ENCODE results near the gene C4orf50.
"Not testable (repeated sequence)": the region's sequence is repeated elsewhere in the genome, so short reads cannot be mapped to it uniquely, and the experiment has no call there.

Gene C4orf50

DNA sequence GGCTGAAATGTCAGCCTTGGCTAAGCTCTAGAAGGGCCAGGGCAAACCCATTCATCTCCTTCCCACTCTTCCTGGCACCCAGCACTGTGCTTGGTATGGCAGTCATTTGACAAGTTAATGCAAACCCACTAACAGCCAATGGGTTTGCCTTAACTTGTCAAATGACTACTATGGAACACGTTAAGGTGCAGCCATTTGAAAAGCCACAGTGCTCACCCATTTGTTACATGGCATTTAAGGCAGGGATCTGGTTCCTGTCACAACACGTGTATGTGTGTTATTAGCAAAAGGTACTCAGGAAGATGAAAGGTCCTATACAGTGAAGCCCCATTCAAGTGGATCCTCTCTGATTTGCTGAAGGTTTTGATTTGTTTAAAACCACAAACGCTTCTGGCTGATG is 132.5 kb downstream of the C4orf50 start:
- DNase-seq = no peak

DNA sequence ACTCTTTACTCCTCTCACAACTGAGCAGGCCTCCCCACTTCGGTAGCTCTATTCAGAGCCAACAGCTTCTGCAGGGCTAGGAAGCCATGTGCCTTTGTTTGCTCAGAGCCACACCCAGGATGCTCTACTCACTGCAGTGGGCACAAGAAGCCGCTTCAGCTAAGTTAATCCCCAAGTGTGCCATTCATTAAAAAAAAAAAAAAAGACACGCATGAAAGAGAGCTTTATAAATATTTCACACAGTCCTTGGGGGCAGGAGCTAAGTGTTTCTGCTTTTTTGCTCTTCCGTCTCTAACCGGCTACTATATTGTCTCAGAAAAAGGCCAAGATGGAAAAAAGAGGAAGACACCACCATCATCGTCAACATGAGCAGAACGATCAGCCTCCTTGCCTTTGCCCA is 133.4 kb downstream of the C4orf50 start:
- DNase-seq = no peak

DNA sequence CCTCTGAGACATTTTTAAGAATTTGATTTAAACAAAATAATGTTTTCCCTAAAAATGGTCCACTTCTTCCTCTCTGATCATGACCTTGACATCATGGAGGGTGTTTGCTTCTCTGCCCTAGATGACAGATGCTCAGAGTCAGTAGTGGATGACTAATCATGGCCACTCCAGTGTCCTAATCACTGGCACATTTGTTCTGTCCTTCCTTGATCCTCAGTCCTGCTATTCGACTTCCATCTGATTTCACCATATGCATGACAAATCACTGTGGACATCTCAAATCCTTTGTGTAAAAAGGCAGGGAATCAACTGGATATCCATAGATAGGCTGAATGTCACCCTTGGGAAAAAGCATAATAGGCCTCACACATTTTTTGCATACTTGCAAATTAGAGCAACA is 134.3 kb downstream of the C4orf50 start:
- no peak for DNase-seq

DNA sequence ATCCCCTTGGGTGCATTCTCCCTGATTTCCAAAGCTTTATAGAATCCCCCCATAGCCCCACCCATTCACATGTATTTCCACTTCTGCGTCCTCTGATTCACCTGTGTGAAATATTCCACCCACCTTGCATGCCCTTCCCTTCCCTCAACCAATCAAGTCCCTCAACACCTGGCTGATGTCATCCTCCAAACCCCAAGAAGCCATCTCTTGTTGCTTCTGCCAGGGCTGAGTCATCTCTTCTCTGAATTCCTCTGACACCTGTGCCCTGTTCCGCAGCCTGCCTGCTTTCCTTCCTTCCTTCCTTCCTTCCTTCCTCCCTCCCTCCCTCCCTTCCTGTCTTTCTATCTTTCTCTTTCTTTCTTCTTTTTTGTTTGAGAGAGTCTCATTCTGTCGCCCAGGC is 135.3 kb downstream of the C4orf50 start:
- DNase-seq = no peak

DNA sequence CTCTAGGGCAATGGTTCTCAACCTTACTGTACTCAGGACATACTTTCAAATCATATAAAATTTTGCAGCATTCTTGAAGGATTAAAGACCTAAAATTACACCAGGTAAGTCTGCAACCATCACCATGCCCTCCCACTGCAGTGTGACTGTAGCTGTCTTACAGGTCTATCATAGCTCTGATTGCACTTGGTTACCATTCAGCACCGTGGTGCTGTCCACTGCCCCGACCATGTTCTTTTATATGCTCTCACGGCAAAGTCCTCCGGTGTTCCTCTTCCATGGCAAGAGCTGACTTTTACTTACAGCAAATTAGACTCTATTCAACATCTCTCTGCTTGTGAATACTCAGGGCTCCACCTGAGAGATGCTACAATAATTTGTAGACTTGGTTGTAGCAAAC is 136.9 kb downstream of the C4orf50 start:
- DNase-seq = no peak

DNA sequence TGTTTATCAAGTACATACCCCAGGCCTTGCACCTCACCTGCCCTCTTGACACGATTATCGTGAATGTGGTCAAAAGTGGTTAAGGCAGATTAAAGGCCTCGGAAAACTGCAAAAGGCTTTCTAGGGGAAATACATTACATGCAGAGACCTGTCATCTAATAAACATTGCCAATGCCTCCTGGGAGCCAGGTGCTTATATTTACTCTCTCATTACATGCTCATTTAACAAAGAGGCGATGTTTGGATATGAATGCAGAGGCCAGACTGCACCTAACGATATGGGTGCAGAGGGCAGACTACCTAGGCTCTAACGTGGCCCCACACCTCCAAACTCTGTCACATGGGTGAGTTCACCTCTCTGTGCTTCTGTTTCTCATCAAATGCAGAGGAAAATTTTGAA is 139.9 kb downstream of the C4orf50 start:
- no peak for DNase-seq

DNA sequence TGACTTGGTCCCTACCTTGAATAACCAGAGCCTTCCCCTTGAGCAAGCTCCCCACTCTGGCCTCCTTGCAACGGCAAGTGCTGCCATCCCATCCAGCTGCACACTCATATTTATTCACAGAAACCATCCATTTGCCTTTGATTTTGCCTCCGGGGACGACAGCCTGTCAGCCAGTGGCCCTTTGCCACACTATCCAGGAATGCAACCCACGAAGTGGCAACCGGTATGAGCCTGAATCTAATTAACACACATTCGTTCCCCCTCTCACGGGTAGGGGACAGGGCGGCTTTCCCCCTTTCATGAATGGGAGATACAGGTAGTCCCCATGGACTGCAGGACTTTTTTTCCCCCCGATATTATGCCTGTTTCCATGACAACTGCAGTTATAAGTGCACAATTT is 140.8 kb downstream of the C4orf50 start:
- DNase-seq = no peak

DNA sequence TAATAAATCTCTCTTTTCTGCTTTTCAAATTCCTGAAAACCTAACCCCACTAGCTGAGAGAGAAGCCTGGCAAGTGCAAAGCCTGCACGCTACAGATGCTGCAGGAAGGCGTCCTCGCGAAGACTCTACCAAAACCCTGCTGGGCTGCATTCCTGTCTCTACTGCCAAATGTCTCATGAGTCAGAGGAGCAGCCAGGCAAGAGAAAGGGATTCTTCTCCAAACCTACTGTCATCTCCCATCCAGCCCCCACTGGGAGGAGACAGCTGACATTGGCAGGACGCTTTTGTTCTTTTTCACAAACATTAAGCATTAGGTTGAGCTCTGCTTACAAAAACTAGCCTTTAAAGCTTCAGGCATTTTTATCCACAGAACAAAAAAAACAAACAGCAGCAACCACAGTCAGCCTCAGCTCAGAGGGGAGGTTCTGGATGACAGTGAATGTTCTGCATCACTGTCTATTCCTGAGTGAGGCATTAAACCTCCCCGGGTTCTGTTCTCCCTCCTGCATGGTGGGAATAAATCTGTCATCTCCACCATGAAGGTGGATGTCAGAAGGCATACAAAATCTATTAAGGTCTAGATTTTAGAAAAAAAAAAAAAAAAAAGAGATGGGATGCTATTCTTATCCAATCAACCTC is 143.3 kb downstream of the C4orf50 start:
- no peak for DNase-seq

DNA sequence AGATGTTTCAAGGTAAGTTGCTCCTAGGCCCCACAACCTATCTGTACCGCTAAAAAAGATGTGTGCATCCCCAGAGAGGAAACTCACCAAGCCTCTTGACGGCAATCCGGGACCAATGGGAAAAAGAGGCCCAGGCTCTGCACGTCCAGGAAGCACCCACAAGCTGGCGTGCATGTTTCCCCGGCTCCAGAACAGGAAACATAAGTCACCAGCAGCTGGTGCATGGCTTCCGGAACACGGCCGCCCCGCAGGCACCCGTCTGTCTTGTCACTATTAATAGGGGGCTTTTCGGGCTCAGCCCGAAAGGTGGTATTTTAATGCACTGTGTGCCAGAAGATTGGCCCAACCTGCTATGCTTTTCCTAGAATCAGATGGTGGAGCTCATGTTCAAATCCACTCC is 147.5 kb downstream of the C4orf50 start:
- DNase-seq = no peak

DNA sequence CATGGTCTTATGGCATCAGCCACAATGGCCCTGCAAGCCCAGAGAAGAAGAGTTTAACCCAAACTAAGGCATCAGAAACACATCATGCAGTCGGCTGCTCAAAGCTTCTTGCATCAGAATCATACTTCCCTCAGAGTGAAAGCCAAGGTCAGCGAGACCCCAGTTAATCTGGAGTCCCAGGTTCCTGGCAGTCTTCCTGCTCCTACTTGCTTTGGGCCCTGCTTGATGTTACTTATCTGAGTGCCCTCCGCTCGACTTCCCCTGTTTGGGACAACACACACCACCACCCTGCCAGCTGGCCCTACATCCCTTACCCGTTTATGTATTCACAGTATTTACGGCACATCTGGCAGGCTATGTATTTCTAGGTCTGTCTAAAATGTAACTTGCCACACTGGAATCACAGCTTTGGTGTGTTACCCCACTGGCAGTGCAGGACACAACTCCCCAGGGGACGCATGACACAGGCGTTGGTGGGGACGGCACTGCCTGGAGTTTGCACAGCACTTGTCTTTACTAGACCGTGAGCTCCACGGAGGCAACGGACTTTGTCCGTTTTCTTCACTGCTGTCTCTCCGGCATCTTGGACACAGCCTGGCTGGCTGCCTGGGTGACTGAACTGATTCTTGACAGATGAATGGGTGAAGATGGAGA is 148.1 kb downstream of the C4orf50 start:
- no peak for DNase-seq

DNA sequence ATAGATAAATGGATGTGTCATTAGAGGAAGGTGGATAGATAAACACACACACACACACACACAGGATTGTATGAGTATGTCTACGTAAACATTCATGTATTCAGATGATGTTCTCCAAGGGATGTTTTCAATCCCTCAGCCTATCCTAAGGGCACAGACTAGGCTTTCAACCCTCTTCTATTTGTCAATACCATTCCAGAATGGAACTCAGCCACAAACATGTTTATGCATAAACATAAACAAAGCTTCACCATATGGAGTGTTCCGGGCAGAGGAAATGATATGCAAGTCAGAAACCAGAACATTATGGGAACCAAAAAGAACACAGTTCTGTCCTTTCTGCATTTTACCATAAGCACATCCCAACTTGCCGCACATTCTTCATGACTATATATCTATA is 150.4 kb downstream of the C4orf50 start:
- no peak for DNase-seq

DNA sequence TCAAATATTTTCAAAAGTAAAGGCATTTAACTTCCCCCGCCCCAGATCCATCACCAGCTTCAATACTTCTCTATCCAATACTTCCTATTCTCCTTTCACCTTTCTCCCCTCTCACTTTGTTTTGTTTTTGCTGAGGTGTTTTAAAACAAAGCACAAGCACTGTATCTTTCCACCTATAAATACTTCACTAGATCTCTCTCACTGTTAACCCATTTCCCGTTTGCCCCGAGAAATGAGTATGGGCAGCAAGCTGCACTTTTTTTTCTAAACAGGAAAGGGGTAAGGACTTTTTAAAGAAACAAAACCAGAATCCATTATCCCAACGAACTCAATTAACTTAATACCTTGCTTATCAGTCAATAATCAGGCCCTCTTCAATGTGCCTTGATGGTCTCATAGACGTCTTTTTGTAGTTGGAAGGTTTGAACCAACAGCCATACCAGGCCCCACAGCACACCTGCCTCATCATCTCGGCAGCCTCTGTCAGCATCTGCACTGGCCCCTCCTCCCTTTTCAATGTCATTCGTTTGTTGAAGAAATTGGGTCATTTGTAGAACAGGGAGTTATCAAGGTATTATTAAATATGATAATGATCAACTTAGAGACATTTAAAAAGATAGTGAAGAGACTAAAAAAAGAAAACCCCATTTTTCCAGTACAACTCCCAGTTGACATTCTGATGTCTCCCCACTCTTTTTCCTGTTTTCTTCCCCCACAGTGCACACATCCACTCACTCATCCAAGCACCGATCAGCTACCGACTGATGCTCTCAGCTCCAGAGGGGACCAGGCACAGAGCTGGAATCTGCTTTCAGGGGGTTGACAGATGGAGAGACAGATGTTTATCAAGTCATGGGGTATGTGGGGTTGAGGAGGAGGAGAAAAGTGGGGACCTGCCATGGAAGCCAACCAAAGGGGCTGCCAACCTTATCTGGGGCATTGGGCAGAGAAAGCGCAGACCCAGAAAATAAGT is 151.1 kb downstream of the C4orf50 start:
- DNase-seq = no peak

DNA sequence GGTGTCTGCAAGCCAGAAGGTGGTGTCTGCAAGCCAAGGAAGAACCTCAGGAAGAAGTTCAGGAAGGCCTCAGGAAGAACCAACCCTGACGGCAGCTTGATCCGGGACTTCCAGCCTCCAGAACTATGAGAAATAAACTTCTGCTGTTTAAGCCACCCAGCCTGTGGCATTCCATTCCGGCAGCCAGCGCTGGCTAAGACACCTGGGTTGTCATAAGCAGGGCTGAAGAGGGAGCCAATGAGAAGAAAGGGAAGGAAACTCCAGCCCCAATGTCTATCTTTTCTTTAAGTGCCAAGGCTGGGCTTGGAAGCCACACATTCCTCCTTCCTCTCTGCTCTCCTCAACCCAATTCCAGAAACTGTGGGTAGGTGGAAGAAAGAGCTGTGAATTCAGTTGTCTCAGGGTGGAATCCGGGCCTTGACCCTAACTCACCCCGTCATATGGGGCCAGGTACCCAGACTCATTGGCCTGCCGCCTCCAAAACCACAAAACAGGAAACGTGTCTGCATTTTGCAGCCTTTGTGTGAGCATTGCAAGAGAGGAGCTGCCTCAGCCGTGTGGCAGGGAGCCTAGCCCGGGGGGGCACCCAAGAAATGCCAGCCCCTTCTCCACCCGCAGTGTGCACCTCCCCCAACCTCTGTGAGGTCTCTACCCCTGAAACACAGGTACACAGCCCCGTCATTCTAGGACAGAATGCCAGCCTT is 152.2 kb downstream of the C4orf50 start:
- no peak for DNase-seq

DNA sequence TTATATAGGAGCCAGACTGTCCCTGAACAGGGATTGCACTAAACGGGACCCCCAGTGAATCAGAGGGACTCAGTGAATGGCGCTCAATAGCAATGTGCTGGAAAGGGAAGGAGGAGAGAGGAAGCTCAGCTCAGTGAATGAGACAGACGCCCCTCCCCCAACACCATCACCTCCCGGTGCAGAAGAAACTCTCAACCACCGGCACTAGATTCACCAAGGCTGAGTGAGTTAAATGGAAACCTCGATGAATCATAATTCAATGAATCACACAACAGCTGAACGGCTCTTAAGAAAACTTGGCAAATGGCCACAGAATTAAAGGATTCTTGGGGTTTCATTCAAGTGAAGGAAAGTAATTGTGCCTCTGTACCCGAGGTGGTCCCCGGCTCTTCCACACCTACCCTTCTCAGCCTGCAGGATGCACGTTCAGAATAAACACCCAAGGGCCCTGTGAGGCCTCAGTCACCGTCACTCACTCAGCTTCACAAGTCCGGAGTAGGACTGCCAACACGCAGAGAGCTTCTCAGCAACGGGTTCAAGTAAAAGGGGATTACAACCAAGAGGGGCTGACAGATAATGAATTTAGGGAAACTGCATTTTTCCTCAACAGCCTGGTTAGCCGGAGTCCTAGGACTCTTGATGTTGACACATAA is 154.6 kb downstream of the C4orf50 start:
- no peak for DNase-seq

DNA sequence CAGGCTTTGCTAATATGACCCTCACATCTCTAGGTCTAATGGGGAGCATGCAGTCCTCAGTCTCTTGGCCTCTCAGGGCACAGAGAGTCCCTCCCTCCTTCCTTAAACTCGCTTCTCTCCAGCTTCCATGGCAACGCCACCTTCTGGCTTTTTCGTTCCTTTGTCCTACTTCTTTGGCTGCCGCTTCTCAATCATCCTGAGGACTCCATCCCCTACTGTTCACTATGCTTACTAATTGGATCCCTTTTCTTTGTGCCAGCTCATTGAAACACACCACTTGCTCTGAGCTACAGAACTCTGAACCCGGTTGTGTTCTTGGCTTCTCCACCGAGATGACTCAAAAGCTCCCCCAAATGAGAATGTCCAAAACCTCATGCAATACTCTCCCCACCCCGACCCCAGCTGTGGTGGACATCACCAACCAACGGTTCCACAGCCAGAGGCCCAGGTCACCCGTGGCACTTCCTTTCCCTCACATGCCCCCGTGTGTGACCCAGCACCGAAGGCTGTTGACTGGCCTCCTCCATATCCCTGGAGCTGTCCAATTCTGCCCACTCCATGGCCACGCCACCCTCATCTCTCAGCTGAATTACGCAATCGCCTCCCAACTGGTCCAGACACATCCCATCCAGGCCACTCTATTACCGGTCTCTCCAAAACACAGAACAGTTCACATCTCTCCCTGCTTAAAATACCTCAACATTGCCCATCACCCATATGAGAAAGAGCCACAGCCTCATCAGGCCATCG is 160.0 kb downstream of the C4orf50 start:
- no peak for DNase-seq

DNA sequence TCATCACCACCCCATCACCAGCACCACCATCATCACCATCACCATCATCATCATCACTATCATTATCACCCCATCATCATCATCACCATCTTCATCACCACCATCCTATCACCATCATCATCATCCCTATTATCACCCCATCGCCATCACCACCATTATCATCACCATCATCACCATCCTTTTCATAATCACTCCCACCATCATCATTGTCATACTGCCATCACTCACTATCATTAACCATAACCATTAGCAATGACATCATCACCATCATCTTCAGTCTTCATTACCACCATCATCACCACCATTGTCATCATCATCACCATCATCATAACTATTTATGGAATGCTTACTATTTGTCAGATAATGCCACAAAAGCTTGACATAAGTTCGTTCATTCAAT is 161.0 kb downstream of the C4orf50 start:
- DNase-seq = no peak

DNA sequence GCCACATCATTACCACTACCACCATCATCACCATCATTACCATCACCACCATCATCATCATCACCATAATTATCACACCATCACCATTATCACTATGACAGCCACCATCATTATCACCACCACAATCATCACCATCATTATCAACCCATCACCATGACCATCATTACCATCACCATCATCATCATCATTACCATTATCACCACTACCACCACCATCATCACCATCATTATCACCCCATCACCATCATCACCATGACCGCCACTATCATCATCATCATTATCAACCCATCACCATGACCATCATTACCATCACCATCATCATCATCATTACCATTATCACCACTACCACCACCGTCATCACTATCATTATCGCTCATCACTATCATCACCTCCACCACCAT is 161.9 kb downstream of the C4orf50 start:
- DNase-seq = not testable (repeated sequence)

DNA sequence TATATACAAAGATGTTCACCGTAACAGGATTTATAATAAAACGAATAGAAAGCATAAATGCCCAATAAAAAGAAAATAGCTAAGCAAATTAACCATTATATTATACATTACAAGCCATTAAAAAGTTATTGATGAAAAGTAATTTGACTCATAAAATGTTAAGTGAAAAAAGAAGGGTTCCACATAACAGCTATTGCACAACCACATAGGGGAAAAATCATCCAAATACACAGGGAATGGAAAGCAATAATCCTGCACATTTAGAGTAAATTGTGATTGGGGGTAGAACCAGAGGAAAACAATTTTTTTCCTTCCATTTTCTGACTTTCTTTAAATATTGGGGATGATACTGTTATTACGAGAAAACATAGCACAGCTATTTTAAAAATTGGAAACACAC is 163.3 kb downstream of the C4orf50 start:
- DNase-seq = no peak

DNA sequence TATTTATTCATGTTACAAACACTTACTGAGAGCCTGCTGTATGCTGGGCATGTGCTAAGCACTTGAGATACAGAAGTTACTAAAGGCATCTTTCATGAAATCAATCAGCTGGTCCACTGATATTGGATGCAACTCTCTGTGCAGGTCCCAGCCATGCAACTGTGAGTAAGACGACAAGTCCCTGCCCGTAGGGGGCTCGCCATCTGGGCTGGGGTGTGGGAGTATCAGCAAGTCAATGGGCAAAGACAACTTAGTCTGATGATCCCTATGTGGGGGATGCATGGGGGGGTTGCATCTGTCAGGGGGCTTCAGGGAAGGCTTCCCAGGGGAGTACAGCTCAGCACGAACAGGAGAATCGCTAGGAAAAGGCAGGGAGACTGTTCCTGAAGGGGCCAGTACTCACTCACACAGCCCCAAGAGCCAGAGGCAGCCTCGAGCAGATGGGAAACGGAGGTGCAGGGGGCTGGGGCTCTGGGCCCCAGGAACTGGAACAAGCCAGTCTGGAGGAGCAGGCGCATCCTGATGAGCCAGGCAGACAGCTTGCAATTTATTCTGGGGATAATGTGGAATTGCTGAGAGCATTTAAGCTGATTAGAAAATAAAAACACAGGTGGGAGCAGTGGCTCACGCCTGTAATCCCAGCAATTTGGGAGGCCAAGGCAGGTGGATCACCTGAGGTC is 165.6 kb downstream of the C4orf50 start:
- no peak for DNase-seq

DNA sequence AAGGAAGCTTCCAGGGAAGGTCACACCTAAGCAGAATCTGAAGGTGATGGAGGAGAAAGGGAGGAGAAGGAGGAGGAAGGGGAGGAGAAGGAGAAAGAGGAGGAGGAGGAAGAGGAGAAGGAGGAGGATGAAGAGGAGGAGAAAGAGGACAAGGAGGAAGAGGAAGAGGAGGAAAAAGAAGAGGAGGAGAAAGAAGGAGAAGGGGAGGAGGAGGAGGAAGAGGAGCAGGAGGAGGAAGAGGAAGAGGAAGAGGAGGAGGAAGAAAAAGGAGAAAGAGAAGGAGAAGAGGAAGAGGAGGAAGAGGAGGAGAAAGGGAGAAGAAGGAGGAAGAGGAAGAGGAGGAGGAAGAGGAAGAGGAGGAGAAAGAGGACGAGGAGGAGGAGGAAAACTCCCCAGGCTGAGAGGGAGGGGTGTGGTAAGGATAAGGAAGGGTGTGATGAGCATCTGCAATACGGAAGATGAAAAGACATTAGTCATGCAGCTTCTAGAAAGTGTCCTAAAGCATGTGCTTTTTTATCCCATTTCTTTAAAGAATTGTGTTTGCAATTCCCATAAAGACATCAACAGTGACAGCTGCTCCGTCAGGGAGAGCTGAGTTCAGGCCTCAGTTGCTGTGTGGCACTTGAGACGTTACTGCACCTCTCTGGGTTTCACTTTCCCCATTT is 166.5 kb downstream of the C4orf50 start:
- DNase-seq = no peak
